B cell (primary cell): ENCODE measurements around the gene EGFLAM. TPM values are rescaled to one million over a fixed set of nuclear protein-coding genes. Genes with fewer than 3 reads are reported as not detected.
A peak's percentile ranks its signal among the peaks of the same experiment; 100 is the strongest.

ENCODE experiments used
- ATAC-seq: fragments of 200-7000 bp; cut with Tn5 transposase; one replicate; pipeline ENCODE4 v1.10.0; 2021; ENCODE audit warnings: low read depth, mild to moderate bottlenecking, moderate number of reproducible peaks, moderate library complexity
- CTCF ChIA-PET: fragments of 350-600 bp; sonication (Branson Sonifier 250); formaldehyde crosslinking; loops from one replicate; lab custom pipeline; 2021; ENCODE audit warnings: antibody characterized with exemption, inconsistent platforms; lab: Charles Lee
- POLR2A ChIA-PET: fragments of 350-600 bp; sonication (Branson Sonifier 250); formaldehyde crosslinking; loops from one replicate; lab custom pipeline; 2021; ENCODE audit warnings: antibody characterized with exemption; lab: Charles Lee
- DNase-seq: peaks from one replicate; pipeline ENCODE4 v3.0.0; 2013
- H2AFZ ChIP-seq: 2 replicates; pipeline ENCODE4 v1.6.1; 2012; ENCODE audit warnings: mild to moderate bottlenecking, low read depth, low read length; ENCODE audit not compliant: insufficient read depth, poor library complexity, severe bottlenecking
- H3K27ac ChIP-seq, 2 donors: 1 replicate in 1 of 2; 2 replicates in 1 of 2; pipeline ENCODE4 v1.5.1; 2012 to 2013; ENCODE audit warnings: low read length in 2 of 2, mild to moderate bottlenecking in 2 of 2, moderate library complexity in 1 of 2
- H3K27me3 ChIP-seq, 4 experiments: fragments of 200-600 bp in 1 of 4; sonication (generic) in 1 of 4; replicated peaks in 1 of 4; 1 replicate in 2 of 4; 2 replicates in 2 of 4; pipeline versions ENCODE4 v1.6.1 to v1.7.0; 2013 to 2016; ENCODE audit warnings: low read length in 3 of 4, mild to moderate bottlenecking in 2 of 4, mixed read lengths in 1 of 4, moderate library complexity in 1 of 4; ENCODE audit not compliant: insufficient read depth in 4 of 4, control insufficient read depth in 3 of 4; ENCODE audit errors: control extremely low read depth in 1 of 4
- H3K36me3 ChIP-seq, 2 experiments: replicated peaks in 1 of 2; 1 replicate in 1 of 2; 2 replicates in 1 of 2; pipeline versions ENCODE4 v1.6.1 to v1.7.1; 2013; ENCODE audit warnings: low read length in 1 of 2; ENCODE audit not compliant: insufficient read depth in 2 of 2, control insufficient read depth in 1 of 2; ENCODE audit errors: control extremely low read depth in 1 of 2, extremely low read depth in 1 of 2
- H3K4me1 ChIP-seq, 2 donors: fragments of 200-600 bp in 1 of 2; sonication (generic) in 1 of 2; 1 replicate in 1 of 2; 2 replicates in 1 of 2; pipeline versions ENCODE4 v1.5.1 to v1.6.1; 2013 to 2017; ENCODE audit warnings: low read length in 2 of 2; ENCODE audit not compliant: control insufficient read depth in 2 of 2, insufficient read depth in 2 of 2
- H3K4me2 ChIP-seq: replicated peaks from 2 replicates; pipeline ENCODE3; 2012; ENCODE audit warnings: mild to moderate bottlenecking, low read depth, low read length; ENCODE audit not compliant: poor library complexity, severe bottlenecking
- H3K4me3 ChIP-seq, 5 experiments: fragments of 200-600 bp in 1 of 5; sonication (generic) in 1 of 5; 1 replicate in 3 of 5; 2 replicates in 2 of 5; pipeline versions ENCODE4 v1.5.1 to v1.7.0; 2011 to 2016; ENCODE audit warnings: low read length in 4 of 5, mild to moderate bottlenecking in 4 of 5, low read depth in 2 of 5, control low read depth in 1 of 5, moderate library complexity in 1 of 5; ENCODE audit not compliant: insufficient read depth in 1 of 5; ENCODE audit errors: control extremely low read depth in 1 of 5, extremely low read depth in 1 of 5
- H3K79me2 ChIP-seq: fragments of 200-600 bp; sonication (generic); one replicate; pipeline ENCODE4 v1.6.0; 2016; ENCODE audit warnings: low read length; ENCODE audit not compliant: control insufficient read depth, insufficient read depth
- H3K9ac ChIP-seq: fragments of 200-600 bp; sonication (generic); 2 replicates; pipeline ENCODE4 v1.6.1; 2017; ENCODE audit warnings: mild to moderate bottlenecking, low read length, moderate library complexity
- H3K9me3 ChIP-seq, 3 donors: one replicate each; pipeline versions ENCODE4 v1.6.1 to v1.7.1; 2013; ENCODE audit warnings: low read length in 2 of 3; ENCODE audit not compliant: control insufficient read depth in 2 of 3, insufficient read depth in 1 of 3; ENCODE audit errors: control extremely low read depth in 1 of 3
- H4K20me1 ChIP-seq: 2 replicates; pipeline ENCODE4 v1.6.0; 2012; ENCODE audit warnings: mild to moderate bottlenecking, low read length; ENCODE audit not compliant: insufficient read depth, control insufficient read depth, poor library complexity, severe bottlenecking
- H3K27ac Mint-ChIP-seq: one replicate; pipeline ENCODE4 v1.8.0; 2021; ENCODE audit warnings: mixed read lengths
- H3K27me3 Mint-ChIP-seq: one replicate; pipeline ENCODE4 v1.8.0; 2021; ENCODE audit warnings: mixed read lengths
- H3K4me1 Mint-ChIP-seq: one replicate; pipeline ENCODE4 v1.8.0; 2021; ENCODE audit warnings: mixed read lengths
- H3K4me3 Mint-ChIP-seq: one replicate; pipeline ENCODE4 v1.8.0; 2021; ENCODE audit warnings: mixed read lengths
- H3K9me3 Mint-ChIP-seq: one replicate; pipeline ENCODE4 v1.8.0; 2022; ENCODE audit warnings: mixed read lengths; ENCODE audit not compliant: insufficient read depth
- EZH2 ChIP-seq: IDR thresholded peaks from 2 replicates; pipeline ENCODE4 v1.6.1; 2012; ENCODE audit warnings: borderline replicate concordance, low read depth, mild to moderate bottlenecking, moderate library complexity, low read length; ENCODE audit not compliant: insufficient read depth, poor library complexity, severe bottlenecking
- WGBS: methylation state at CpG from one replicate; pipeline ENCODE4 v1.1.5; 2013; ENCODE audit warnings: missing lambda C conversion rate; ENCODE audit not compliant: insufficient coverage; 5-methylcytosine and 5-hydroxymethylcytosine counted together
- intact Hi-C: fragments of 100-400 bp; cut with micrococcal nuclease; formaldehyde crosslinking; loops from one replicate; pipeline ENCODE4 v1.10.0; 2022
- polyA plus RNA-seq: library from polyadenylated mRNA; depleted of rRNA; stranded (reverse); fragments of >200 nt; gene quantifications from 2 replicates; pipeline ENCODE4 v1.2.3, GENCODE V29; 2012
- total RNA-seq, 2 donors: library from RNA; stranded (reverse); fragments of 120-200 nt in 1 of 2; gene quantifications; 1 replicate in 1 of 2; 2 replicates in 1 of 2; pipeline versions ENCODE4 v1.2.3 to v1.2.4, GENCODE V29; 2013 to 2022
- TF ChIP-seq, protein P1 (sequence below): fragments of 200-600 bp; IDR thresholded peaks from one replicate; pipeline ENCODE4 v1.8.0; 2022; ENCODE audit warnings: antibody characterized with exemption, mild to moderate bottlenecking

The EGFLAM gene
- total and polyA plus RNA-seq, 2 donors (not counting 1 experiment from before 2014, with no cell fraction given), result not detected

DNA sequence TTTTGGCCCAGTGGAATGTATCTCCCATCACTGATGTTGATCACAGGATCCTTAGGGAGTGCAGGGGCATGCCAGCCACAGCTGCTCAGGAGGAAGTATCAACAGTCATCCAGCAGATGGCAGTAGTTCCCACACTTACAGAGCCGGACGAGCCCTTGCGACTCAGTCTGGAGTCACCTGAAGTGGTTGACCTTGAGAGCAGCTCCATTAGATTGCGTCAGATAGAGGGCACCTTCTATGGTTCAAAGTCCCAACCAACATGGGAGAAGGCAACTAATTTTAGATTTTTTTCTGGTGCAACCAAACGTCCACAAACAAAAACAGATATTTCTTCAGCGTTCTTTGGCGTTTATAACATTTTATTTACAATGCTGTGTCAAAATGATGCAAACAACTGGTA lies 124.5 kb downstream of the EGFLAM start:
- 8% methylated on average over 4 of the region's 7 CpGs for WGBS
- CTCF ChIA-PET, result interaction anchor here (0.7 to 1.8 kb wide), 6 partner anchors 12 to 319 kb away, joined by 3 to 6 read pairs (median 4); no protein-coding TSS in a partner anchor

DNA sequence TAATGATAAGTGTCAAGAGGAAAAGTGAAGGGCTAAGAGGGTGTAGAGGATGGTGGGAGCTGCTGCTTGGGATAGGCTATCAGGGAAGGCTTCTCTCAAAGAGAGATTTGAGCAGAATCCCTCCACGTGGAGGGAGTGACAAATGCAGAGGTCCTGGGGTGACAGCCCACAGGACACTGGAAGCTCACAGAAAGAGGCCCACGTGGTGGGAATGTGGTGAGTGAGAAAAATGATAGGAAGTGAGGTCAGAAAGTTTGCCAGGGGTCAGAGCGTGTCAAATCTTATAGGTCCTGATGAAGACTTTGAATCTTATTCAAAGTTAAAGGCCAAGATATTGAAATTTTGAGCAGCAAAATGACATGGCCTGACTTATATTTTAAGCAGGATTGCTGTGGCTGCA lies 125.3 kb downstream of the EGFLAM start:
- no peaks in the 10 kb centered on the region for H3K4me1 ChIP-seq
- Mint-ChIP-seq H3K27me3 (peaks cover 23% of the 10 kb centered on the region), H3K4me1 (no peaks in the 10 kb centered on the region), H3K4me3 (no peak overlapping the region), H3K9me3 (no peaks in the 10 kb centered on the region), H3K27ac (no peak overlapping the region)
- H3K4me2 ChIP-seq, result no peak overlapping the region
- ATAC-seq (no peak), DNase-seq (no peak)
- H3K79me2 ChIP-seq, result no peaks in the 10 kb centered on the region
- H3K27ac ChIP-seq, result no peak overlapping the region
- peaks cover 0 to 16% (median 2%) of the 10 kb centered on the region in 4 experiments for H3K27me3 ChIP-seq
- H3K4me3 ChIP-seq, result no peak overlapping the region
- H3K9me3 ChIP-seq, result no peaks in the 10 kb centered on the region
- intact Hi-C loops, result no loop called here
- no peak overlapping the region for H2AFZ ChIP-seq
- TF ChIP-seq, protein P1, sequence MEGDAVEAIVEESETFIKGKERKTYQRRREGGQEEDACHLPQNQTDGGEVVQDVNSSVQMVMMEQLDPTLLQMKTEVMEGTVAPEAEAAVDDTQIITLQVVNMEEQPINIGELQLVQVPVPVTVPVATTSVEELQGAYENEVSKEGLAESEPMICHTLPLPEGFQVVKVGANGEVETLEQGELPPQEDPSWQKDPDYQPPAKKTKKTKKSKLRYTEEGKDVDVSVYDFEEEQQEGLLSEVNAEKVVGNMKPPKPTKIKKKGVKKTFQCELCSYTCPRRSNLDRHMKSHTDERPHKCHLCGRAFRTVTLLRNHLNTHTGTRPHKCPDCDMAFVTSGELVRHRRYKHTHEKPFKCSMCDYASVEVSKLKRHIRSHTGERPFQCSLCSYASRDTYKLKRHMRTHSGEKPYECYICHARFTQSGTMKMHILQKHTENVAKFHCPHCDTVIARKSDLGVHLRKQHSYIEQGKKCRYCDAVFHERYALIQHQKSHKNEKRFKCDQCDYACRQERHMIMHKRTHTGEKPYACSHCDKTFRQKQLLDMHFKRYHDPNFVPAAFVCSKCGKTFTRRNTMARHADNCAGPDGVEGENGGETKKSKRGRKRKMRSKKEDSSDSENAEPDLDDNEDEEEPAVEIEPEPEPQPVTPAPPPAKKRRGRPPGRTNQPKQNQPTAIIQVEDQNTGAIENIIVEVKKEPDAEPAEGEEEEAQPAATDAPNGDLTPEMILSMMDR, result no peak
- no peak for TF ChIP-seq EZH2
- WGBS, result 47% methylated on average over 3 of the region's 3 CpGs
- no peaks in the 10 kb centered on the region for H4K20me1 ChIP-seq
- ChIA-PET CTCF (interaction anchor here (0.7 to 1.0 kb wide), 2 partner anchors 14 to 58 kb away, joined by 3 read pairs; no protein-coding TSS in a partner anchor), POLR2A (no interaction called here)
- H3K36me3 ChIP-seq, result no peaks in the 10 kb centered on the region
- H3K9ac ChIP-seq, result no peak overlapping the region

More for the DNA sequence above, 124.5 kb downstream of the EGFLAM start:
- Histone ChIP-seq H3K9me3 (no peaks in the 10 kb centered on the region), H3K9ac (no peak overlapping the region), H4K20me1 (no peaks in the 10 kb centered on the region), H3K4me3 (no peak overlapping the region), H3K79me2 (no peaks in the 10 kb centered on the region), H3K27ac (no peak overlapping the region), H3K4me1 (no peaks in the 10 kb centered on the region), H3K4me2 (no peak overlapping the region), H2AFZ (no peak overlapping the region), H3K36me3 (no peaks in the 10 kb centered on the region), H3K27me3 (peaks cover 0 to 16% (median 4%) of the 10 kb centered on the region in 4 experiments)
- H3K4me3 Mint-ChIP-seq, result no peak overlapping the region
- intact Hi-C loops, result no loop called here
- peak; percentile 33 for DNase-seq
- H3K27me3 Mint-ChIP-seq, result peaks cover 28% of the 10 kb centered on the region
- H3K27ac Mint-ChIP-seq, result no peak overlapping the region
- H3K4me1 Mint-ChIP-seq, result no peaks in the 10 kb centered on the region
- peak; percentile 56 for ATAC-seq
- TF ChIP-seq EZH2, result no peak
- TF ChIP-seq, protein P1, result peak; percentile 76
- POLR2A ChIA-PET, result no interaction called here
- H3K9me3 Mint-ChIP-seq, result no peaks in the 10 kb centered on the region
